GM18517 (cell line): ENCODE data around the gene TMEM179.

Source experiments
- ATAC-seq: cut with Tn5 transposase; IDR thresholded peaks from one replicate; pipeline ENCODE4 v1.9.1; 2021; ENCODE audit warnings: mild to moderate bottlenecking, moderate library complexity; ENCODE audit not compliant: unreplicated experiment

TMEM179 gene

GRCh38 chr14:104547310-104547997, 57.1 kb downstream of the TMEM179 start:
- no peak for ATAC-seq

DNA sequence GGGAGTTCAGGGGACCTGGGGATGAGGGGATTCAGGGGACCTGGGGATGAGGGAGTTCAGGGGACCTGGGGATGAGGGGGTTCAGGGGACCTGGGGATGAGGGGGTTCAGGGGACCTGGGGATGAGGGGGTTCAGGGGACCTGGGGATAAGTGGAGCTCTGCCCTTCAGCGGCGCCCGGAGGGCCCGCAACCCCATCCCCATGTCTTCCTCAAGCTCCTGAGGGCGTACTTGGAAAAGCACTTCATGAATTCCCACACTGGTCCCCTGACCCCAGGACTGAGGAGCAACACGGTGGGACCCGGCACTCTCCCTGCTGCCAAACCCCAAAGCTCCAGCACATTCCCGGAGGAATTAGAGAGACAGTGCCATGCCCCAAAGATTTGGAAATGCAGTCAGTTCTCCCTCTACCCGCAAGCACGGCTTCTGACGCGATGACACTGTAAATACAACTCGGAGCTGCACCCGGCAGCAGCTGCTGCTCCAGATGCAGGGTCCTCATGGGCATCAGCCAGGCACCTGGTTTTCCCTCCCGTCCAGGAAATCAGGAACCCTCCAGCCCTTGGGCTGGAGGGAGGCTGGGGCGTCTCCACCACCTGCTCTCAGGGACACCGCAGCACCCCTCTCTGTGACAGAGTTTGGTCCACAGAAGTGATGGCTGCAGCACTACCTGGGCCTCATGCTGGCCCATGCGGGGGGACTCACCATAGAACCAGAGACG, 57.8 kb downstream of the TMEM179 start:
- ATAC-seq, result no peak

DNA sequence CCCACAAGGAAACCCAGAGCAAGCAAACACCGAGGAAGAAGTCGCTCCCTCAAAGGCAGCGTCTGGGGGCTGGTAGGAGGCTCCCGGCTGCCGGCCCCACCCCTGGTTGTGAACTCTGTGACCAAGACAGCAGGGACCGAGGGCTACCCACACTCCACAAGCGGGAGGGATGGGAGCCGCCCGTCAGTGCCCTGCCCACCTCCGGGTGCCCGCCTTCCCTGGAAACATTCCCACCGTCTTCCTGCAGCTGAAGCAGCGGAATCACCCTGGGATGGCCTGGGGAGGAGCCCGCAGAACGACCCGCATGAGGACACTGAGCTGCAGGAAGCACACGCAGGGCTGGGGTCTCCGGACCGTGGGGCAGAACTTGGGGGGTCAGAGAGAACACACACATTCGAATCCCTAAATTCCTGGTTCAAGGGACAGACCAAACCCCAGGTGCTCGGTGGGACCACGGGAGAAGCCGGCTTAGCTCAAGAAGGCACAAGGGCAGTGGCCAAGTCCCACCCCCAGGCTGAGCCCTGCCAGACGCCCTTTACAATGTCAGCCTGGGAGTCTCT, 58.5 kb downstream of the TMEM179 start:
- ATAC-seq, result no peak

DNA sequence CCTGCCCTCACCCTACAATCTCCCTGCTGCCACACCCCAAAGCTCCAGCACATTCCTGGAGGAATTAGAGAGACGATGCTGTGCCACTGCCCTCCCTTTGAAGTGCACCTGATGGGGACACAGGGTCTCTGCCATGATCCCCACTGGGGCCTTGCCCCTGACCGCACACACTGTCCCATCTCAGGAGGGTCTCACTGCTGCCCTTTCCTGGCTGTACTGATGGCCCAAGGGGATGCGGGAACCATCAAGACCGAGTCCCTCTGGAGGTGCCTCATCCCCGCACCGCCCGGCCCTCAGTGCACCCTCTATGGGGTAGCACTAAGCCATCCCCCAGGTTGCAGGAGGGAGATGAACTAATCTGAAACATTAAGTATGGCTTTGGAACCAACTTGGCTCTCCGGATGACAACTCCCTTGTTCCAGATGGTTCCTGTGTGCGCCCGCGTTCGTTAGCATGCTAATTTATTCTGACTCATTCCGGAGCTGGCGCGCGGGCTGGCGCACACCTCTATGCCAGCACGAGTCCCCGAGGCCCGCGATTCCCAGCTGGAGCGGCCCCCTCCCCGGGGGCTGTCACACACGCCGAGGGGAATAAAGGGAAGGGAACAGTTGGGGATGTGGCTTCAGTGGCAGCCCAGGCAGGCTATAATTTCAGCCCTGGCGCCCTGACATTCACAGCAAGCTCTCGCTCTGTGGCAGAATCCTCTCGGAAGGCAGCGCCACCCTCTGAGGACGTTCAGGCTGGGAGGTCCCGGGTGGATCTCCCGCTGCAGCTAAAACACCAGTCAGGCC, 59.2 kb downstream of the TMEM179 start:
- ATAC-seq, result no peak

DNA sequence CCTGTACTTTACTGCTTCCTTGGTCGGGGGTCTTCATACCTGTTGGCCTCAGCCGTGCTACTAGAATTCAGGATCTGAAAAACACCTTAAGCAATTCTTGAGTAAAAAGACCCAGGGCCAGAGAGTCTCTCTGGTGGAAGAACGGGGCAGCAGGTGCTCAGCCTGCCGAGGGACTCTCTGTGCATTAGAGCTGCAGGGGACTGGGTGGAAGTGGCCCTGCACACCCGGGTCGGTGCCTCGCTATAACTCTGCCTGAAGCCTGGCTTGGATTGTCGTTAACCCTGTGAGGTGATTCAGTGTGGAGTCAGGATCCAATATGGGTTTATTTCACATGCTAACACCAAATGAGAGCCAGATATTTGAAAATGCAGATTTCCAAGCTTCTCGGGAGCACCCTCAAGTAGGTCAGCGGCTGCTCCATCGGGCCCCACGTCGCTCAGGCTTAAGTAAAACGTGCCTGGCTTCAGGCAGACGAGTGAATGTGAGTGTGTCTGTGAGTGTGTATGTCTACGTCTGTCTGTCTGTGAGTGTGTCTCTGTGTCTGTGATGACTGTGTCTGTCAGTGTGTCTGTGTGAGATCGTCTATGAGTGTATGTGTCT, 60.1 kb downstream of the TMEM179 start:
- ATAC-seq, result no peak

- ATAC-seq, result no peak
Observed at GRCh38 chr14:104542871-104543830, 61.4 kb downstream of the TMEM179 start.

- ATAC-seq, result no peak
Observed at GRCh38 chr14:104541905-104542465, 62.6 kb downstream of the TMEM179 start.
